Type B pancreatic cell (in vitro differentiated cells): ENCODE results near the gene WNT2B. TPM values are rescaled to one million over a fixed set of nuclear protein-coding genes. Genes with fewer than 3 reads are reported as not detected.

Source experiments
- DNase-seq: peaks from one replicate; pipeline ENCODE4 v3.0.0; 2021; ENCODE audit warnings: mixed read lengths; ENCODE audit not compliant: unreplicated experiment; ENCODE audit errors: extremely low spot score
- H3K27ac Mint-ChIP-seq: 2 replicates; pipeline ENCODE4 v1.8.0; 2021; ENCODE audit warnings: mild to moderate bottlenecking, mixed read lengths
- H3K27me3 Mint-ChIP-seq: 2 replicates; pipeline ENCODE4 v1.8.0; 2021; ENCODE audit warnings: mixed read lengths
- H3K36me3 Mint-ChIP-seq: 2 replicates; pipeline ENCODE4 v1.8.0; 2021; ENCODE audit warnings: mixed read lengths
- H3K4me1 Mint-ChIP-seq: one replicate; pipeline ENCODE4 v1.8.0; 2021; ENCODE audit warnings: mixed read lengths; ENCODE audit not compliant: unreplicated experiment
- H3K4me3 Mint-ChIP-seq: 2 replicates; pipeline ENCODE4 v1.8.0; 2021; ENCODE audit warnings: mild to moderate bottlenecking, mixed read lengths
- H3K9me3 Mint-ChIP-seq: 2 replicates; pipeline ENCODE4 v1.8.0; 2021; ENCODE audit warnings: mixed read lengths
- CTCF ChIP-seq: fragments of 200-600 bp; sonication (generic); conservative IDR thresholded peaks from 2 replicates; pipeline ENCODE4 v1.5.0; 2021; ENCODE audit warnings: antibody characterized with exemption, mild to moderate bottlenecking
- total RNA-seq: library from RNA; stranded (reverse); gene quantifications from 2 replicates; pipeline ENCODE4 v1.2.1, GENCODE V29; 2021; ENCODE audit warnings: low replicate concordance

WNT2B gene
- total RNA-seq, 1 donor from 2014 or later: 41.0 TPM

GRCh38 chr1:112549590-112549989 is 40.8 kb downstream of the WNT2B start:
- Mint-ChIP-seq H3K27me3 (no peaks in the 10 kb centered on the region), H3K4me3 (no peak overlapping the region), H3K36me3 (peaks cover 7% of the 10 kb centered on the region), H3K27ac (no peak overlapping the region), H3K9me3 (no peaks in the 10 kb centered on the region), H3K4me1 (no peaks in the 10 kb centered on the region)
- TF ChIP-seq CTCF: no peak
- DNase-seq: no peak

GRCh38 chr1:112554411-112554810 is 45.6 kb downstream of the WNT2B start:
- DNase-seq: no peak
- no peak for TF ChIP-seq CTCF
- H3K4me3 Mint-ChIP-seq: no peak overlapping the region
- H3K27ac Mint-ChIP-seq: no peak overlapping the region
- H3K4me1 Mint-ChIP-seq: no peaks in the 10 kb centered on the region
- peaks cover 14% of the 10 kb centered on the region for H3K36me3 Mint-ChIP-seq
- H3K9me3 Mint-ChIP-seq: no peaks in the 10 kb centered on the region
- no peaks in the 10 kb centered on the region for H3K27me3 Mint-ChIP-seq

GRCh38 chr1:112557385-112557784 is 48.6 kb downstream of the WNT2B start:
- TF ChIP-seq CTCF: no peak
- H3K9me3 Mint-ChIP-seq: no peaks in the 10 kb centered on the region
- H3K27me3 Mint-ChIP-seq: no peaks in the 10 kb centered on the region
- H3K36me3 Mint-ChIP-seq: peaks cover 10% of the 10 kb centered on the region
- no peak overlapping the region for H3K4me3 Mint-ChIP-seq
- no peak overlapping the region for H3K27ac Mint-ChIP-seq
- no peaks in the 10 kb centered on the region for H3K4me1 Mint-ChIP-seq
- DNase-seq: no peak

GRCh38 chr1:112558634-112559033 is 49.9 kb downstream of the WNT2B start:
- Mint-ChIP-seq H3K27ac (no peak overlapping the region), H3K27me3 (no peaks in the 10 kb centered on the region), H3K4me3 (no peak overlapping the region), H3K9me3 (no peaks in the 10 kb centered on the region), H3K36me3 (peaks cover 10% of the 10 kb centered on the region), H3K4me1 (no peaks in the 10 kb centered on the region)
- no peak for DNase-seq
- no peak for TF ChIP-seq CTCF

- no peaks in the 10 kb centered on the region for H3K27me3 Mint-ChIP-seq
- TF ChIP-seq CTCF: no peak
- H3K36me3 Mint-ChIP-seq: peaks cover 10% of the 10 kb centered on the region
- no peak overlapping the region for H3K27ac Mint-ChIP-seq
- no peak for DNase-seq
- no peaks in the 10 kb centered on the region for H3K4me1 Mint-ChIP-seq
- H3K4me3 Mint-ChIP-seq: no peak overlapping the region
- no peaks in the 10 kb centered on the region for H3K9me3 Mint-ChIP-seq
Observed at GRCh38 chr1:112563341-112563740, 54.6 kb downstream of the WNT2B start.

GRCh38 chr1:112564081-112564480 is 55.3 kb downstream of the WNT2B start:
- H3K4me1 Mint-ChIP-seq: no peaks in the 10 kb centered on the region
- H3K4me3 Mint-ChIP-seq: no peak overlapping the region
- H3K36me3 Mint-ChIP-seq: peaks cover 11% of the 10 kb centered on the region
- H3K27me3 Mint-ChIP-seq: no peaks in the 10 kb centered on the region
- H3K9me3 Mint-ChIP-seq: no peaks in the 10 kb centered on the region
- TF ChIP-seq CTCF: no peak
- DNase-seq: no peak
- H3K27ac Mint-ChIP-seq: no peak overlapping the region
